Hippocampal formation (tissue), 2 donors: ENCODE results near the gene SEMA5A.
"Not testable (repeated sequence)": the region's sequence is repeated elsewhere in the genome, so short reads cannot be mapped to it uniquely, and the experiment has no call there.

Experiments used
- DNase-seq, 2 donors: peaks; one replicate each; lab custom pipeline; 2025; lab: John Stamatoyannopoulos, UW

The SEMA5A gene

GRCh38 chr5:9358961-9359685, 186.8 kb downstream of the SEMA5A start:
- DNase-seq: no peak

GRCh38 chr5:9356351-9356825, 189.5 kb downstream of the SEMA5A start:
- DNase-seq: no peak

DNA sequence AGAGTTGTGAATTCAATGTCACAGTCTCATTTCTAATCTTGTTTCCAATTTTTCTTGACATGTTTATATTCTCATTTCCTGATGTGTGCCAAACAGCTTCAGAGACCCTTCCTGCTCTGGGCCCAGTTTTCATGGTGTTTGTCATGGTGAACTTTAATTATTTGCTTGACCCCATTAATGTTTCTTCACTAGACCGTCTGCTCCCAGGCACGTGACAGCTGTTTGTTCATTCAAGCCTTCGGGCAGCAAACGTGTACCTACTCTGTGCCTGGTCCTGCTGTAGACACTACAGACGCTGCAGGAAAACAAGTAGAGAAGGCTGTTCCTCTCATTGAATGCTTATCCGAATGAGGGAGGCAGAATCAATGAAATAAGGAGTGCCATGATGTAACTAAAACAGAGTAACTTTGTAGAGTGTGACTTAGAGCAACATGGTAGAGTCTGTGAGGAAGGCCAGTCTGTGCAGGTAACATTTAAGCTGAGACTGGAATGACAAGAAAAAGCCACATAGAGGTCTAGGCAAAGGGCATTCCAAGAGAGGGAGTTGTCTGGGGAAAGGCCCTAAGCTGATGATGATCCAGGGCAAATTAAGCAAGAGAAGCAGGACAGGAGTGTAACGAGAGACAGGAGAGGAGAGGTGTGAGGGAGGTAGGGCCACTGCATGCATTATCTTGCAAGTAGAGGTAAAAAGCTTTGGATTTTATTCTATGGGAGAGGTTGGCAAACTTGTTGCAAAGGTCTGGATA, 191.4 kb downstream of the SEMA5A start:
- DNase-seq: no peak

DNA sequence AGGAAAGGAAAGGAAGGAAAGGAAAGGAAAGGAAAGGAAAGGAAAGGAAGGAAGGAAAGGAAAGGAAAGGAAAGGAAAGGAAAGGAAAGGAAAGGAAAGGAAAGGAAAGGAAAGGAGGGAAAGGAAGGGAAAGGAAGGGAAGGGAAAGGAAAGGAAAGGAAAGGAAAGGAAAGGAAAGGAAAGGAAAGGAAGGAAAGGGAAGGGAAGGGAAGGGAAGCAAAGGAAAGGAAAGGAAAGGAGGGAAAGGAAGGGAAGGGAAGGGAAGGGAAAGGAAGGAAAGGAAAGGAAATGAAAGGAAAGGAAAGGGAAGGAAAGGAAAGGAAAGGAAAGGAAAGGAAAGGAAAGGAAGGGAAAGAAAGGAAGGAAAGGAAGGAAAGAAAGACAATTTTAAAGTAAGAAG, 192.8 kb downstream of the SEMA5A start:
- not testable (repeated sequence) for DNase-seq

DNA sequence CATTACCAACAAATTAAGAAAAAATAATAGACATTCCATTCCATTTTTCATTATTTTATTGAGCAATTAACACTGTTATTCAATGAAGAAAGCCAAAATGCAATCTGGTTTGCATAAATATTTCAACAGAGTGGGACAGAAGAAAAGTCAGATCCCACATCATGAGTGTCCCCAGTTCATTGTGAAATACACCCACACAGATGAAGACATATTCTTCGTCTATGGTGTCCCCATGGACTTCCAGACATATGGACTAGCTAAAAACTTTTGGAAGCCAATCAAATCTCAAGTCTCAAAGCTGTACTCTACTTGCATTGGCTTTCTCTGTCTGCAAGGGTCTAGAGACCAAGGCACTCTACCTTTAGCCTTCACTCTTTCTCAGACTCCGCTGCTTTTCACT, 194.3 kb downstream of the SEMA5A start:
- DNase-seq: no peak

DNA sequence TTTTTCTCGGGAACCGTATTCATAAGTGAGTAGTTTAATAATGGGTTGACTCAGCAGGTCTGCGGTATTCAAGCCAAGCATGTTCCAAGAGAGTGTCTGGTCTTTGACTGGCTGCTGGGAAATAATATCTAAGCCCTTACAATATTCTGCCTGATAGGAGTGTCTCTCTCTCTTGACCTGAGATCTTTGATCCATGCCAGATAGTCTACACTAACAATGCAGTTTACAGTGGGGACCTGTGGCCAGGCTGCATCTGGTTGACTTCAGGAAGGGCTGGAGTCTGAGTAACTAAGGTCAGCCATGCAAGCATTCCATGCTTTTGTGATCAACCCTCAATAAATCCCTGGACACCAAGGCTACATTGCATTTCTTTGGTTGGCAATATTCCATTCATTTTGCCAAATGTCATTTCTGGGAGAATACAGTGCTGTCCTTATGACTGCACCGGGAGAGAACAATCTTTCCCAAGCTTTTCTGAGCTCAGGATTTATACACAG, 195.5 kb downstream of the SEMA5A start:
- DNase-seq: no peak

- no peak for DNase-seq
Measured at GRCh38 chr5:9348401-9348996, 197.4 kb downstream of the SEMA5A start.

DNA sequence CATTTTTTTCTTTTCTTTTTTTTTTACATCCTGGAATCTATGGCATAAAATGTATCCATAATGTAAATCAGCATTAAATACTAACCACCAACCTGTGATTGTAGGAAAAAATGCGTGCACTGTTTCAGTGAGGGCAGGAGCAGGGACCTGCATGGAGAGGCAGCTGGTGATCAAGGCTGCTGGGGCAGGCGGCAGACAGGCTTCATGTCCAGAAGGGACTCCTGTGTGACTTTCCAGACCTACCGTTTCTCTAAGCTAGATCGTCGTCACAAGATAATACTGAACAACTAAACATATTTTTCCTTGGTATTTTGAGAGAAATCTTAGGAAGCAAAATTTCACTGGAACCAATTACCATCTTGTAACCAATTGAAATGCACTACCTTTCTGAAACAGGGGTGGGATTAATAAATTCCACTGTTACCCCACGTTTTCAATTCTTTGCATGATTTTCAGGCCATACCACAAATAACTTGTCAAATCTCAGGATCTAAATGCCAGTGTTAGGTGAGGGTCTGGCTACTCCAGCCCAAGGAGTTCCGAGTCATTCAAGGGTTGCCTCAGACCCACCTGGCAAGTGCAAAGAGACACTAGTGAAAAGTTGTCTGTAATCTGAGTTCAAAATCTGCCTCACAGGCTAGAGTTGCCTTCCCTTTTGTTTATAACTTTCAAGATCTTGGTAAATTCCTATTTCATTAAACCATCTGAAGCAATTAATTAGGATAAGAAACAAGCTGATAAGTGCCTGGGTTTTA, 198.2 kb downstream of the SEMA5A start:
- no peak for DNase-seq

GRCh38 chr5:9347032-9347431, 198.8 kb downstream of the SEMA5A start:
- no peak for DNase-seq

DNA sequence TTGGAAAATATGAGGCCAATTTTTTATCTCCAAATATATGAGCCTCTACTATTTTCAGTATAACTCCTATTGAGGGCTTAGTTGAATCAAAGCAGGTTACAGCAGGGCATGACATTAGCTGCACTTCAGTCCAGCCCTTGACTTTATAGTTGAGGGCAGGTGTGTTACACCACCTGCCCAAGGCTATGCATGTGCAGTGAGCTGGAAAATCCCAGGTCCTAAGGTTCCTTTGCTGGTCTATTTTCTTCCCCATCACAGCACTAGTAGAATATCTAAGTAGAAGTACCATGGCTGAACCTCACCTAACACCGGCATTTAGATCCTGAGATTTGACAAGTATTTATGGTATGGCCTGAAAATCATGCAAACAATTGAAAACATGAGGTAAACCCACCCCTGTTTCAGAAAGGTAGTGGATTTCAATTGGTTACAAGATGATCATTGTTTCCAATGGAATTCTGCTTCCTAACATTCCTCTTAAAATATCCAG, 201.1 kb downstream of the SEMA5A start:
- DNase-seq: no peak

GRCh38 chr5:9343146-9343850, 202.6 kb downstream of the SEMA5A start:
- no peak for DNase-seq

GRCh38 chr5:9342161-9342787, 203.6 kb downstream of the SEMA5A start:
- DNase-seq: no peak

GRCh38 chr5:9340085-9340484, 205.8 kb downstream of the SEMA5A start:
- DNase-seq: no peak

- DNase-seq: no peak
Measured at GRCh38 chr5:9339206-9339818, 206.6 kb downstream of the SEMA5A start.

- no peak for DNase-seq
Measured at GRCh38 chr5:9338796-9339195, 207.1 kb downstream of the SEMA5A start.

DNA sequence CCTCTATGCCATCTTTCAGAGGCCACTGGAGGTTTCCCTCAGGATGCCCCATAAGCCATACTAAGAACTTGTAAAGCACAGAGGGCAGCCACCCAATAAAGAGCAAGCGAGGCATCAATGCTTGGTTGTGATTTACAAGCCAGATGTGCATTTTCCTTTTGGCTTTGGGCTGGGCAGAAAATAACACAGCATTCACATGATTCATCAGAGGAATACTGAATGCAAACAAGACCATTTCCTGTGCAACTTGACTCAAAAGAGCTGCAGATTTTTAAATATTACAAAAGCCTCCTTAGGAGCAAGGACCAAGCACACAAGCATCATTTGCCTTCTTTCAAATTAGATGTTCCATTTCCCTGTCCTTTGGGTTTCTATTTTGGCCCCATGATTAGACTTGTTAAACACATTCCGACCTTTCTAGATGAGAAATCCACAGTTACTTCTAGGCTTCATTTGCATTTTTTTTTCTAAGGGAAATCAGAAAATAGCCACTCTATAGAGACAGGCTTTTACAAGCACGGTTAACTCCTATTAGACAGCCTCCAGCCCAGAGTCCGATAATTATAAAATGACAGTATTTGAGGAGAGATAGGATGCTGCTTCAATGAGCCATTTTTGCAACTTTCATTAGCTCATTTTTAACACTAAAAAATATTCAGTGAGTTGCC, 207.8 kb downstream of the SEMA5A start:
- DNase-seq: no peak

- no peak for DNase-seq
Measured at GRCh38 chr5:9335754-9336495, 209.9 kb downstream of the SEMA5A start.

DNA sequence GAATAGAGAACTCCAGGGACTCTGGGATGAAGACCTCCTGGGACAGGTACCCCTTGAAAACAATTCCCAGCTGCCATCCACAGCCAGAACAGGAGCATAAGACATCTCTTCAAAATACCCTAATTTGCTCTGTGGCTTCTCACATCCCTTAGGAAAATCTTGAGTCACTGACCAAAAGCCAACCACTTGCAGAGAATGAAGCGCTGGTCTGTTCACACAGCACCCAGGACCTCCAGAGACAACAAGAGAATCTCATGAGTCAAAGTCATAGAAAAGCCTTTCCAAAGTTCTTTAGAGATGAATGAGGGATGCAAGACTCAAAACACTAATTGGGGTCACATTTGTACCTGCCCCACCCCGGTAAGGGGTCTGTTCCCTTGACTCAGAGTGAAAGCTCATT, 210.6 kb downstream of the SEMA5A start:
- no peak for DNase-seq

DNA sequence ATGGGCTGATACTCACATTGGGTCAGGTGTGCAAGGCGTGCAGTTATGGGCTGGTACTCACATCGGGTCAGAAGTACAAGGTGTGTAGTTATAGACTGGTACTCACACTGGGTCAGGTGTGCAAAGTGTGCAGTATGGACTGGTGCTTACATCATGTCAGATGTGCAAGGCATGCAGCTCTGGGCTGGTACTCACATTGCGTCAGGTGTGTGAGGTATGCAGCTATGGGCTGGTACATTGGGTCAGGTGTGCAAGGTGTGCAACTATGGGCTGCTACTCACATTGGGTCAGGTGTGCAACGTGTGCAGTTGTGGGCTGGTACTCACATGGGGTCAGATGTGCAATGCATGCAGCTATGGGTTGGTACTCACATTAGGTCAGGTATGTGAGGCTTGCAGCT, 213.8 kb downstream of the SEMA5A start:
- no peak for DNase-seq
